ENCODE data around the gene CAND2.
"Not testable (repeated sequence)": the region's sequence is repeated elsewhere in the genome, so short reads cannot be mapped to it uniquely, and the experiment has no call there.

CAND2 gene

DNA sequence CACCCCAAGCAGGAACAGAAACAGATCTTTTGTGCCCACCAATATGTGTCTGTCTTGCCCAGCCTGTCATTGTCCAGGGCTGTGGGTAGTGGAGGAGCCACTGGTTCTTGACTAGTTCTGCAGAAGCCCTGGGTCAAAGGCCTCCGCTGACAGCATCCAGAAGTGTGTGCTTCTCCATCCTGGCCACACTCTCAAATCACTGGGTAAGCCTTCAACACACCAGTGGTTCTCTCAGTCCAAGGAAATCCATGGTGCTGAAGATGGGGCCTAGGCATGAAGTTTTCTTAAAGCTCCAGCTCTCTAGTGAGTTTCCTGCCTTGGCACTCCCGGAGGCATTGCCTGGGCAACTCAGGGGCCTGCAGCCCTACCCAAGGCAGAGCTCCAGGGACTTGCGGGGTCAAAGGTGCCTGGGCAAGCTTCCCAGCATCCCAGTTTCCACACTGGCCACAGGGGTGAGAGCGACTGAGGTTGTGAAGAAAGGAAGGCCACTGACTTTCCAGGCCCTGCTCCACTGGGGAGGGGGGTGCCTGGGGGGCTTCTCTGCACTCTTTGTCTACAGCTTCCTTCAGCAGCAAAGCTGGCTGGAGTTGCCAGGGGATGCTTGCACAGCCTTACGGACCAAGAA lies 82.8 kb downstream of the CAND2 start:
- TF ChIP-seq POLR2AphosphoS5 (IDR thresholded peaks at IDR 0.05; ENCODE audit: low read depth), result no peak
- TF ChIP-seq, protein P1, sequence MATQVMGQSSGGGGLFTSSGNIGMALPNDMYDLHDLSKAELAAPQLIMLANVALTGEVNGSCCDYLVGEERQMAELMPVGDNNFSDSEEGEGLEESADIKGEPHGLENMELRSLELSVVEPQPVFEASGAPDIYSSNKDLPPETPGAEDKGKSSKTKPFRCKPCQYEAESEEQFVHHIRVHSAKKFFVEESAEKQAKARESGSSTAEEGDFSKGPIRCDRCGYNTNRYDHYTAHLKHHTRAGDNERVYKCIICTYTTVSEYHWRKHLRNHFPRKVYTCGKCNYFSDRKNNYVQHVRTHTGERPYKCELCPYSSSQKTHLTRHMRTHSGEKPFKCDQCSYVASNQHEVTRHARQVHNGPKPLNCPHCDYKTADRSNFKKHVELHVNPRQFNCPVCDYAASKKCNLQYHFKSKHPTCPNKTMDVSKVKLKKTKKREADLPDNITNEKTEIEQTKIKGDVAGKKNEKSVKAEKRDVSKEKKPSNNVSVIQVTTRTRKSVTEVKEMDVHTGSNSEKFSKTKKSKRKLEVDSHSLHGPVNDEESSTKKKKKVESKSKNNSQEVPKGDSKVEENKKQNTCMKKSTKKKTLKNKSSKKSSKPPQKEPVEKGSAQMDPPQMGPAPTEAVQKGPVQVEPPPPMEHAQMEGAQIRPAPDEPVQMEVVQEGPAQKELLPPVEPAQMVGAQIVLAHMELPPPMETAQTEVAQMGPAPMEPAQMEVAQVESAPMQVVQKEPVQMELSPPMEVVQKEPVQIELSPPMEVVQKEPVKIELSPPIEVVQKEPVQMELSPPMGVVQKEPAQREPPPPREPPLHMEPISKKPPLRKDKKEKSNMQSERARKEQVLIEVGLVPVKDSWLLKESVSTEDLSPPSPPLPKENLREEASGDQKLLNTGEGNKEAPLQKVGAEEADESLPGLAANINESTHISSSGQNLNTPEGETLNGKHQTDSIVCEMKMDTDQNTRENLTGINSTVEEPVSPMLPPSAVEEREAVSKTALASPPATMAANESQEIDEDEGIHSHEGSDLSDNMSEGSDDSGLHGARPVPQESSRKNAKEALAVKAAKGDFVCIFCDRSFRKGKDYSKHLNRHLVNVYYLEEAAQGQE (IDR thresholded peaks at IDR 0.05; ENCODE audit: insufficient replicate concordance, low read depth), result peak; percentile 81
- Histone ChIP-seq H3K4me3 (replicated peaks; ENCODE audit: insufficient read depth, low read length) (no peak overlapping the region), H3K27me3 (ENCODE audit: insufficient read depth, poor library complexity, severe bottlenecking) (peaks cover 3% of the 10 kb centered on the region), H3K27ac (replicated peaks) (no peak overlapping the region)
- DNase-seq (ENCODE audit: low read depth in 1 of 2, low spot score in 1 of 2), result no peak

DNA sequence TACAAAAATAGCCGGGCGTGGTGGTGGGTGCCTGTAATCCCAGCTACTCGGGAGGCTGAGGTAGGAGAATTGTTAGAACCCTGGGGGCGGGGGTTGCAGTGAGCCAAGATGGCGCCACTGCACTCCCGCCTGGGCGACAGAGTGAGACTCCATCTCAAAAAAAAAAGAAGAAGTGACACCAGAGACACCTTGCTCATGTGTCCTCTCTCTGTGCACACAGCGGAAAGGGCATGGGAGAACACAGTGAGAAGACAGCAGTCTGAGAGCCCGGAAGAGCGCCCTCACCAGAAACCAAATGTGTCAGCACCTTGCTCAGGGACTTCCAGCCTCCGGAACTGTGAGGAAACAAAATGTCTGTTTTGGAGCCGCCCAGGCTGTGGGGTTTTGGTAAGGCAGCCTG lies 85.4 kb downstream of the CAND2 start:
- not testable (repeated sequence) for H3K27me3 ChIP-seq (ENCODE audit: insufficient read depth, poor library complexity, severe bottlenecking); DNase-seq (ENCODE audit: low read depth in 1 of 2, low spot score in 1 of 2); H3K27ac ChIP-seq (replicated peaks); H3K4me3 ChIP-seq (replicated peaks; ENCODE audit: insufficient read depth, low read length)

DNA sequence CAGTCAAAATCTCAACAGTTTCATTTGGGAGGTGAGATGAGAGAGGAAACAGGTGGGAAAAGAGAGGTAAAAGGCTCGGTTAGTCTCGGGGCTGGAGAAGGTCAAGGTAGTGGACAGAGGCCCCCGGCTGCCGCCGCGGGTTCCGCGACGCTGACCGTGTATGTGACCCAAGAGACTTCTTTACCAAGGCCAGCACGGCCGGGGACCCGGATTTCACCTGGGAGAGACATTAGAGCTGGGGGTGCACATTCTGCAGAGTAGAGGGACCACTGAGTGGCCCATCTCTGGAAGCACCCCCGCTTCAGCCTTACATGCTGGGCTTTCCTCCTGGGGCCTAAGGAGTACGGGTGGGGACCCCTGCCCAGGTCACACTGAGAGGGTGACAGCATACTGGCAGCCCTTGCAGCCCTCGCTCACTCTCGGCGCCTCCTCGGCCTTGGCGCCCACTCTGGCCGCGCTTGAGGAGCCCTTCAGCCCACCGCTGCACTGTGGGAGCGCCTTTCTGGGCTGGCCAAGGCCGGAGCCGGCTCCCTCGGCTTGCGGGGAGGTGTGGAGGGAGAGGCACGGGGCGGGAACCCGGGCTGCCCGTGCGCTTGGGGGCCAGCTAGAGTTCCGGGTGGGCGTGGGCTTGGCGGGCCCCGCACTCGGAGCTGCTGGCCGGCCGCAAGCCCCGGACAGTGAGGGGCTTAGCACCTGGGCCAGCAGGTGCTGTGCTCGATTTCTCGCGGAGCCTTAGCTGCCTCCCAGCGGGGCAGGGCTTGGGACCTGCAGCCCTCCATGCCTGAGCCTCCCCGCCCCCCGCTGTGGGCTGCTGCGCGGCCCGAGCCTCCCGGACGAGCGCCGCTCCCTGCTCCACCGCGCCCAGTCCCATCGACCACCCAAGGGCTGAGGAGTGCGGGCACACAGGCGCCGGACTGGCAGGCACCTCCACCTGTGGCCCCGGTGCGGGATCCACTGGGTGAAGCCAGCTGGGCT lies 86.1 kb downstream of the CAND2 start:
- H3K4me3 ChIP-seq (replicated peaks; ENCODE audit: insufficient read depth, low read length), result no peak overlapping the region
- H3K27me3 ChIP-seq (ENCODE audit: insufficient read depth, poor library complexity, severe bottlenecking), result peaks cover 3% of the 10 kb centered on the region
- H3K27ac ChIP-seq (replicated peaks), result no peak overlapping the region
- DNase-seq (ENCODE audit: low read depth in 1 of 2, low spot score in 1 of 2), result no peak
- TF ChIP-seq SPI1 (IDR thresholded peaks at IDR 0.05; ENCODE audit: borderline replicate concordance, low read depth), result no peak
- TF ChIP-seq GABPA (IDR thresholded peaks at IDR 0.05; ENCODE audit: low read depth), result no peak
- TF ChIP-seq POLR2AphosphoS5 (IDR thresholded peaks at IDR 0.05; ENCODE audit: low read depth), result no peak
- TF ChIP-seq, protein P1 (IDR thresholded peaks at IDR 0.05; ENCODE audit: insufficient replicate concordance, low read depth), result no peak
- TF ChIP-seq, protein P2, sequence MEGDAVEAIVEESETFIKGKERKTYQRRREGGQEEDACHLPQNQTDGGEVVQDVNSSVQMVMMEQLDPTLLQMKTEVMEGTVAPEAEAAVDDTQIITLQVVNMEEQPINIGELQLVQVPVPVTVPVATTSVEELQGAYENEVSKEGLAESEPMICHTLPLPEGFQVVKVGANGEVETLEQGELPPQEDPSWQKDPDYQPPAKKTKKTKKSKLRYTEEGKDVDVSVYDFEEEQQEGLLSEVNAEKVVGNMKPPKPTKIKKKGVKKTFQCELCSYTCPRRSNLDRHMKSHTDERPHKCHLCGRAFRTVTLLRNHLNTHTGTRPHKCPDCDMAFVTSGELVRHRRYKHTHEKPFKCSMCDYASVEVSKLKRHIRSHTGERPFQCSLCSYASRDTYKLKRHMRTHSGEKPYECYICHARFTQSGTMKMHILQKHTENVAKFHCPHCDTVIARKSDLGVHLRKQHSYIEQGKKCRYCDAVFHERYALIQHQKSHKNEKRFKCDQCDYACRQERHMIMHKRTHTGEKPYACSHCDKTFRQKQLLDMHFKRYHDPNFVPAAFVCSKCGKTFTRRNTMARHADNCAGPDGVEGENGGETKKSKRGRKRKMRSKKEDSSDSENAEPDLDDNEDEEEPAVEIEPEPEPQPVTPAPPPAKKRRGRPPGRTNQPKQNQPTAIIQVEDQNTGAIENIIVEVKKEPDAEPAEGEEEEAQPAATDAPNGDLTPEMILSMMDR (IDR thresholded peaks at IDR 0.05; ENCODE audit: insufficient read depth, low read length), result no peak

DNA sequence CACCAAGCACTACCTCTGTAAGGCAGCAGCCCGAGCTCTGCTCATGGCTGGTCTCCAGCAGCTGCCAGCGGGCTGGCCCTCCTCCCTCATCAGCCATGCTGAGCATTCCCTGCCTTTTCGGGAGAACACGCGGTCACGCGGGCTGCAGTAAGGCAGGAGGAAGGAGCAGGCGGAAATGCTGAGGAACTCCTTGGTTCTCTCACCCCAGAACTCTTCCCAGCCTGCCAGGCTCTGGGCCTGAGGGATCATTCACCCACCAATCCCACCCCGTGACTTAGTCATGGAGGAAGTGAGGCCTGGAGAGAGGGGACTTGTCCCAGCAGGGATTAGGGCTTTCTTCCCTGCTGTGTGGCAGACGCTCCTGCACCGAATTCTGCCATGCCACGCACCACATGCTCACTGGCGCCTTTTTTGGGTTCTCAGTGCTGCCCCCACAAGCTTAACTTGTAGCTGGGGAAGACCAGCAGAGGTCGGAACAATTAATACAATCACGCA lies 87.8 kb downstream of the CAND2 start:
- Histone ChIP-seq H3K4me3 (replicated peaks; ENCODE audit: insufficient read depth, low read length) (no peak overlapping the region), H3K27ac (replicated peaks) (no peak overlapping the region), H3K27me3 (ENCODE audit: insufficient read depth, poor library complexity, severe bottlenecking) (peaks cover 8% of the 10 kb centered on the region)
- DNase-seq (ENCODE audit: low read depth in 1 of 2, low spot score in 1 of 2), result no peak
- TF ChIP-seq POLR2AphosphoS5 (IDR thresholded peaks at IDR 0.05; ENCODE audit: low read depth) (no peak), GABPA (IDR thresholded peaks at IDR 0.05; ENCODE audit: low read depth) (no peak), SPI1 (IDR thresholded peaks at IDR 0.05; ENCODE audit: borderline replicate concordance, low read depth) (no peak)
- TF ChIP-seq, protein P1 (IDR thresholded peaks at IDR 0.05; ENCODE audit: insufficient replicate concordance, low read depth), result no peak
- TF ChIP-seq, protein P2 (IDR thresholded peaks at IDR 0.05; ENCODE audit: insufficient read depth, low read length), result no peak

Data from HL-60 (cell line).